H9 (cell line): ENCODE results near the gene SFXN5. TPM values are rescaled to one million over a fixed set of nuclear protein-coding genes. Genes with fewer than 3 reads are reported as not detected.

ENCODE experiments used
- DNase-seq: peaks from one replicate; pipeline ENCODE4 v3.0.0-alpha.2; 2017
- H2AFZ ChIP-seq: one replicate; pipeline ENCODE4 v1.6.1; 2013; ENCODE audit warnings: mild to moderate bottlenecking, low read length, control low read depth, moderate library complexity
- H2AK5ac ChIP-seq: 2 replicates; pipeline ENCODE4 v1.6.1; 2013; ENCODE audit warnings: low read length, control low read depth, mixed read lengths; ENCODE audit not compliant: insufficient read length
- H2BK120ac ChIP-seq: one replicate; pipeline ENCODE4 v1.6.1; 2013; ENCODE audit warnings: low read depth, mild to moderate bottlenecking, low read length, control low read depth, inconsistent platforms; ENCODE audit not compliant: poor library complexity, severe bottlenecking
- H2BK12ac ChIP-seq: 2 replicates; pipeline ENCODE4 v1.6.1; 2013; ENCODE audit warnings: low read length, control low read depth, mixed read lengths, low read depth; ENCODE audit not compliant: insufficient read length
- H2BK15ac ChIP-seq: 2 replicates; pipeline ENCODE4 v1.6.1; 2013; ENCODE audit warnings: low read depth, low read length, control low read depth
- H2BK20ac ChIP-seq: one replicate; pipeline ENCODE4 v1.6.1; 2013; ENCODE audit warnings: low read depth, mild to moderate bottlenecking, low read length, control low read depth, inconsistent platforms; ENCODE audit not compliant: poor library complexity, severe bottlenecking
- H2BK5ac ChIP-seq: 2 replicates; pipeline ENCODE4 v1.6.1; 2013; ENCODE audit warnings: low read length, control low read depth, mixed read lengths; ENCODE audit not compliant: insufficient read length
- H3K14ac ChIP-seq: 2 replicates; pipeline ENCODE4 v1.6.1; 2013; ENCODE audit warnings: low read length, control low read depth; ENCODE audit not compliant: insufficient read depth
- H3K18ac ChIP-seq: 2 replicates; pipeline ENCODE4 v1.6.1; 2013; ENCODE audit warnings: low read depth, mild to moderate bottlenecking, mixed read lengths, low read length, control low read depth; ENCODE audit not compliant: insufficient read length
- H3K23ac ChIP-seq: 2 replicates; pipeline ENCODE4 v1.6.1; 2013; ENCODE audit warnings: low read length, control low read depth, mixed read lengths, low read depth; ENCODE audit not compliant: insufficient read length
- H3K23me2 ChIP-seq: 2 replicates; pipeline ENCODE4 v1.6.1; 2013; ENCODE audit warnings: low read depth, mild to moderate bottlenecking, mixed read lengths, low read length, control low read depth; ENCODE audit not compliant: insufficient read length, poor library complexity, severe bottlenecking
- H3K27ac ChIP-seq: 2 replicates; pipeline ENCODE4 v1.5.1; 2013; ENCODE audit warnings: low read length, control low read depth, mixed read lengths, low read depth; ENCODE audit not compliant: insufficient read length
- H3K27me3 ChIP-seq: 2 replicates; pipeline ENCODE4 v1.6.1; 2013; ENCODE audit warnings: low read length, control low read depth, inconsistent platforms; ENCODE audit not compliant: insufficient read depth
- H3K4ac ChIP-seq: 2 replicates; pipeline ENCODE4 v1.6.1; 2013; ENCODE audit warnings: low read depth, mild to moderate bottlenecking, control low read depth, inconsistent platforms, low read length, moderate library complexity
- H3K4me1 ChIP-seq: 2 replicates; pipeline ENCODE4 v1.6.1; 2013; ENCODE audit warnings: low read length, control low read depth, inconsistent platforms; ENCODE audit not compliant: insufficient read depth
- H3K4me2 ChIP-seq: 2 replicates; pipeline ENCODE4 v1.6.1; 2013; ENCODE audit warnings: low read length, control low read depth, mixed read lengths; ENCODE audit not compliant: insufficient read length, insufficient read depth
- H3K56ac ChIP-seq: 2 replicates; pipeline ENCODE4 v1.6.1; 2013; ENCODE audit warnings: low read depth, mild to moderate bottlenecking, mixed read lengths, low read length, control low read depth; ENCODE audit not compliant: insufficient read length
- H3K79me1 ChIP-seq: 2 replicates; pipeline ENCODE4 v1.6.1; 2013; ENCODE audit warnings: low read depth, mild to moderate bottlenecking, moderate library complexity, low read length, control low read depth, inconsistent platforms; ENCODE audit not compliant: insufficient read depth, poor library complexity, severe bottlenecking
- H3K79me2 ChIP-seq: 2 replicates; pipeline ENCODE4 v1.6.1; 2013; ENCODE audit warnings: low read length, control low read depth, inconsistent platforms; ENCODE audit not compliant: insufficient read depth
- H3K9ac ChIP-seq: 2 replicates; pipeline ENCODE4 v1.6.1; 2013; ENCODE audit warnings: low read length, control low read depth, mixed read lengths; ENCODE audit not compliant: insufficient read length; ENCODE audit errors: extremely low read depth
- H3K9me3 ChIP-seq: one replicate; pipeline ENCODE4 v1.6.1; 2013; ENCODE audit warnings: low read depth, low read length, inconsistent platforms; ENCODE audit not compliant: control insufficient read depth
- H3T11ph ChIP-seq: one replicate; pipeline ENCODE4 v1.6.1; 2013; ENCODE audit warnings: mild to moderate bottlenecking, low read length, control low read depth, inconsistent platforms
- H4K20me1 ChIP-seq: one replicate; pipeline ENCODE4 v1.6.1; 2013; ENCODE audit not compliant: control insufficient read depth, insufficient read length, insufficient read depth
- H4K5ac ChIP-seq: 2 replicates; pipeline ENCODE4 v1.6.1; 2013; ENCODE audit warnings: low read depth, mild to moderate bottlenecking, mixed read lengths, low read length, control low read depth; ENCODE audit not compliant: insufficient read length
- H4K8ac ChIP-seq: replicated peaks from 2 replicates; pipeline ENCODE4 v1.6.1; 2013; ENCODE audit warnings: low read length, control low read depth, mixed read lengths, low read depth; ENCODE audit not compliant: insufficient read length
- H4K91ac ChIP-seq: 2 replicates; pipeline ENCODE4 v1.6.1; 2013; ENCODE audit warnings: low read depth, mild to moderate bottlenecking, moderate library complexity, mixed read lengths, low read length, control low read depth; ENCODE audit not compliant: insufficient read length
- H3K27ac Mint-ChIP-seq, 3 experiments: 2 replicates in 2 of 3; 3 replicates in 1 of 3; pipeline ENCODE4 v1.8.0; 2020 to 2021; ENCODE audit warnings: mixed read lengths in 3 of 3, mild to moderate bottlenecking in 1 of 3, moderate library complexity in 1 of 3
- H3K27me3 Mint-ChIP-seq: 2 replicates; pipeline ENCODE4 v1.8.0; 2021; ENCODE audit warnings: low read depth, mild to moderate bottlenecking, moderate library complexity, mixed read lengths
- H3K36me3 Mint-ChIP-seq, 3 experiments: 2 replicates in 2 of 3; 3 replicates in 1 of 3; pipeline ENCODE4 v1.8.0; 2020 to 2021; ENCODE audit warnings: low read depth in 3 of 3, mixed read lengths in 3 of 3; ENCODE audit not compliant: insufficient read depth in 1 of 3
- H3K4me1 Mint-ChIP-seq, 2 experiments: 2 replicates each; pipeline ENCODE4 v1.8.0; 2020; ENCODE audit warnings: mixed read lengths in 2 of 2
- H3K4me3 Mint-ChIP-seq, 2 experiments: 2 replicates in 1 of 2; 3 replicates in 1 of 2; pipeline ENCODE4 v1.8.0; 2020 to 2021; ENCODE audit warnings: mild to moderate bottlenecking in 2 of 2, mixed read lengths in 2 of 2, moderate library complexity in 1 of 2
- H3K9me3 Mint-ChIP-seq, 2 experiments: 2 replicates in 1 of 2; 3 replicates in 1 of 2; pipeline ENCODE4 v1.8.0; 2020; ENCODE audit warnings: mild to moderate bottlenecking in 2 of 2, mixed read lengths in 2 of 2, moderate library complexity in 1 of 2
- CTCF ChIP-seq: fragments of 200-600 bp; sonication (generic); conservative IDR thresholded peaks from 3 replicates; pipeline ENCODE4 v1.8.0; 2021; ENCODE audit warnings: antibody characterized with exemption, mild to moderate bottlenecking
- WGBS: extraction: QIAGEN DNeasy Blood & Tissue Kit; methylation state at CpG from one replicate; pipeline ENCODE4 v1.1.7; 2013; ENCODE audit warnings: missing lambda C conversion rate, low lambda C conversion rate, mixed read lengths; ENCODE audit not compliant: insufficient read length; ENCODE audit errors: extremely low coverage; 5-methylcytosine and 5-hydroxymethylcytosine counted together
- total RNA-seq: library from RNA; stranded (reverse); gene quantifications from 2 replicates; pipeline ENCODE4 v1.2.1, GENCODE V29; 2021

SFXN5 gene
- total RNA-seq, 1 experiment from 2014 or later, result 30.9 TPM

GRCh38 chr2:73109431-73110167, 38.1 kb upstream of the SFXN5 start:
- no peak overlapping the region for H2BK120ac ChIP-seq
- H3K56ac ChIP-seq, result no peak overlapping the region
- H3K79me2 ChIP-seq, result no peaks in the 10 kb centered on the region; the same call in 1 of the 2 replicates
- H3K23ac ChIP-seq, result no peak overlapping the region
- WGBS, result no CpG with 5 or more reads among the region's 5 CpGs
- no peak overlapping the region for H2BK12ac ChIP-seq
- peaks cover 7% of the 10 kb centered on the region for H3K23me2 ChIP-seq
- no peak overlapping the region for H3K18ac ChIP-seq
- no peaks in the 10 kb centered on the region for H3K79me1 ChIP-seq
- Mint-ChIP-seq H3K9me3 (peaks cover 2 to 3% of the 10 kb centered on the region in 2 experiments; a peak in 1 of 5 replicates), H3K36me3 (peaks cover 3 to 5% (median 3%) of the 10 kb centered on the region in 3 experiments; a peak in 5 of 7 replicates), H3K4me3 (0 out of 5 replicates have a peak overlapping the region, but pooled peaks of 1 of the 2 experiments have one; percentile 95), H3K27ac (no peak overlapping the region), H3K4me1 (peaks cover 17 to 23% of the 10 kb centered on the region in 2 experiments), H3K27me3 (peaks cover 15% of the 10 kb centered on the region)
- no peak overlapping the region for H2AFZ ChIP-seq
- no peak overlapping the region for H3K9ac ChIP-seq
- H3K4me2 ChIP-seq, result no peak overlapping the region
- H3K4me1 ChIP-seq, result no peaks in the 10 kb centered on the region; the same call in 1 of the 2 replicates
- H2BK20ac ChIP-seq, result no peak overlapping the region
- DNase-seq, result no peak
- no peak overlapping the region for H2BK5ac ChIP-seq
- H4K8ac ChIP-seq, result no peak overlapping the region
- no peak overlapping the region for H4K5ac ChIP-seq
- no peak overlapping the region for H2BK15ac ChIP-seq
- TF ChIP-seq CTCF, result no peak
- no peak overlapping the region for H3K4ac ChIP-seq
- H4K91ac ChIP-seq, result no peak overlapping the region
- no peak overlapping the region for H3K27ac ChIP-seq
- H4K20me1 ChIP-seq, result no peaks in the 10 kb centered on the region
- no peak overlapping the region for H3T11ph ChIP-seq
- no peak overlapping the region for H3K14ac ChIP-seq
- no peaks in the 10 kb centered on the region for H3K9me3 ChIP-seq
- H3K27me3 ChIP-seq, result no peaks in the 10 kb centered on the region
- no peak overlapping the region for H2AK5ac ChIP-seq
